SU-DHL-6 (cell line): ENCODE measurements around the gene ARSD.

ENCODE experiments used
- CTCF ChIP-seq: fragments of 200-600 bp; sonication (generic); IDR thresholded peaks from one replicate; pipeline ENCODE4 v1.5.1; 2017; ENCODE audit warnings: antibody characterized with exemption, mild to moderate bottlenecking, low read length, moderate library complexity; ENCODE audit not compliant: insufficient read depth, poor library complexity, severe bottlenecking
- EZH2phosphoT487 ChIP-seq: fragments of 200-600 bp; sonication (generic), shearing (Covaris generic); conservative IDR thresholded peaks from 2 replicates; pipeline ENCODE4 v1.6.1; 2018; ENCODE audit warnings: mild to moderate bottlenecking, antibody characterized with exemption, low read length, moderate library complexity, mixed read lengths

GRCh38 chrX:2913118-2913517 lies 16.0 kb downstream of the ARSD start:
- TF ChIP-seq EZH2phosphoT487 (no peak), CTCF (no peak)
